GM23338 (cell line): ENCODE measurements around the gene PURA. TPM values are rescaled to one million over a fixed set of nuclear protein-coding genes. Genes with fewer than 3 reads are reported as not detected.
A peak's percentile ranks its signal among the peaks of the same experiment; 100 is the strongest.

ENCODE experiments used
- ATAC-seq: fragments of 200-7000 bp; cut with Tn5 transposase; 3 replicates; pipeline ENCODE4 v1.9.1; 2020
- DNase-seq: peaks from one replicate; pipeline ENCODE4 v3.0.0-alpha.2; 2015; ENCODE audit warnings: low spot score
- H2AFZ ChIP-seq: fragments of 200-600 bp; sonication (generic); 2 replicates; pipeline ENCODE4 v1.8.0; 2016; ENCODE audit warnings: antibody characterized with exemption, mild to moderate bottlenecking, moderate library complexity
- H3F3A ChIP-seq: fragments of 200-600 bp; sonication (generic); replicated peaks from 2 replicates; pipeline ENCODE4 v1.8.0; 2017; ENCODE audit warnings: antibody characterized with exemption, mixed run types, low read depth
- H3K27ac ChIP-seq: fragments of 200-600 bp; sonication (generic); 2 replicates; pipeline ENCODE4 v1.6.1; 2016; ENCODE audit warnings: low read depth
- H3K27me3 ChIP-seq: fragments of 200-600 bp; sonication (generic); 2 replicates; pipeline ENCODE4 v1.8.0; 2016; ENCODE audit warnings: mild to moderate bottlenecking, mixed run types, moderate library complexity; ENCODE audit not compliant: insufficient read depth
- H3K36me3 ChIP-seq: fragments of 200-600 bp; sonication (generic); 2 replicates; pipeline ENCODE4 v1.8.0; 2016; ENCODE audit warnings: mild to moderate bottlenecking; ENCODE audit not compliant: insufficient read depth
- H3K4me1 ChIP-seq: fragments of 200-600 bp; sonication (generic); 2 replicates; pipeline ENCODE4 v1.8.0; 2016; ENCODE audit warnings: mild to moderate bottlenecking, moderate library complexity; ENCODE audit not compliant: insufficient read depth
- H3K4me2 ChIP-seq: fragments of 200-600 bp; sonication (generic); 2 replicates; pipeline ENCODE4 v1.7.1; 2017; ENCODE audit warnings: mixed run types
- H3K4me3 ChIP-seq: fragments of 200-600 bp; sonication (generic); 2 replicates; pipeline ENCODE4 v1.6.1; 2016; ENCODE audit warnings: mixed run types
- H3K79me2 ChIP-seq: fragments of 200-600 bp; sonication (generic); replicated peaks from 2 replicates; pipeline ENCODE4 v1.8.0; 2017; ENCODE audit warnings: mild to moderate bottlenecking; ENCODE audit not compliant: insufficient read depth
- H3K9me2 ChIP-seq: fragments of 200-600 bp; sonication (generic); 2 replicates; pipeline ENCODE4 v1.8.0; 2017; ENCODE audit not compliant: insufficient read depth
- H4K20me1 ChIP-seq: fragments of 200-600 bp; sonication (generic); replicated peaks from 2 replicates; pipeline ENCODE4 v1.8.0; 2017; ENCODE audit warnings: mild to moderate bottlenecking; ENCODE audit not compliant: insufficient read depth
- H3K27ac Mint-ChIP-seq: 2 replicates; pipeline ENCODE4 v1.8.0; 2020; ENCODE audit warnings: inconsistent platforms, mild to moderate bottlenecking, moderate library complexity, mixed read lengths
- H3K27me3 Mint-ChIP-seq: 3 replicates; pipeline ENCODE4 v1.8.0; 2022; ENCODE audit warnings: low read depth, mild to moderate bottlenecking, moderate library complexity, mixed read lengths, inconsistent platforms; ENCODE audit not compliant: insufficient read depth, poor library complexity
- H3K36me3 Mint-ChIP-seq: 3 replicates; pipeline ENCODE4 v1.8.0; 2021; ENCODE audit warnings: low read depth, mild to moderate bottlenecking, inconsistent platforms, moderate library complexity, mixed read lengths
- H3K4me1 Mint-ChIP-seq: 3 replicates; pipeline ENCODE4 v1.8.0; 2020; ENCODE audit warnings: mild to moderate bottlenecking, inconsistent platforms, mixed read lengths
- H3K4me3 Mint-ChIP-seq: 3 replicates; pipeline ENCODE4 v1.8.0; 2021; ENCODE audit warnings: moderate library complexity, mild to moderate bottlenecking, inconsistent platforms, mixed read lengths
- H3K9me3 Mint-ChIP-seq: 3 replicates; pipeline ENCODE4 v1.8.0; 2020; ENCODE audit warnings: moderate library complexity, mild to moderate bottlenecking, inconsistent platforms, mixed read lengths
- CTCF ChIP-seq, 2 experiments: fragments of 200-600 bp in 1 of 2; sonication (generic) in 1 of 2; conservative IDR thresholded peaks; 2 replicates each; pipeline versions ENCODE4 v1.5.1 to v1.6.1; 2016 to 2017; ENCODE audit warnings: antibody characterized with exemption in 2 of 2, low read depth in 2 of 2, mild to moderate bottlenecking in 2 of 2, moderate library complexity in 1 of 2
- EZH2 ChIP-seq: fragments of 200-600 bp; sonication (generic); IDR thresholded peaks from one replicate; pipeline ENCODE4 v1.8.0; 2017; ENCODE audit warnings: antibody characterized with exemption, mild to moderate bottlenecking, low read depth; ENCODE audit not compliant: unreplicated experiment
- EZH2phosphoT487 ChIP-seq: fragments of 200-600 bp; sonication (generic); IDR thresholded peaks from one replicate; pipeline ENCODE4 v1.8.1; 2018; ENCODE audit warnings: antibody characterized with exemption; ENCODE audit not compliant: unreplicated experiment
- POLR2AphosphoS5 ChIP-seq: IDR thresholded peaks from 2 replicates; pipeline ENCODE4 v1.6.1; 2016; ENCODE audit warnings: antibody characterized with exemption, low read depth
- ZNF462 ChIP-seq: fragments of 250-450 bp; sonication (Bioruptor Pico); IDR thresholded peaks from 2 replicates; pipeline ENCODE4 v1.5.0; 2020; ENCODE audit warnings: mild to moderate bottlenecking, moderate library complexity
- polyA plus RNA-seq: library from polyadenylated mRNA; unstranded; fragments of >200 nt; fragmentation: Nextera tagmentation; extraction: Ambion mirVana; gene quantifications from 2 replicates; pipeline ENCODE4 v1.2.1, GENCODE V29; 2016
- total RNA-seq: library from RNA; depleted of rRNA; stranded (reverse); fragments of >200 nt; shearing (Covaris generic); gene quantifications from 2 replicates; pipeline ENCODE4 v1.2.3, GENCODE V29; 2014

Gene PURA
- total and polyA plus RNA-seq, 2 experiments from 2014 or later: 1.5 to 2.3 TPM

GRCh38 chr5:140073296-140073695 lies 40.6 kb upstream of the PURA start:
- peak; percentile 27 for DNase-seq
- no peak for ATAC-seq

More at GRCh38 chr5:140073296-140073695, 40.6 kb upstream of the PURA start:
- Mint-ChIP-seq H3K9me3 (no peaks in the 10 kb centered on the region), H3K27me3 (no peaks in the 10 kb centered on the region), H3K27ac (no peak overlapping the region), H3K4me3 (no peak overlapping the region), H3K36me3 (no peaks in the 10 kb centered on the region), H3K4me1 (no peaks in the 10 kb centered on the region)
- H3K4me1 ChIP-seq: no peaks in the 10 kb centered on the region
- TF ChIP-seq ZNF462 (no peak), POLR2AphosphoS5 (no peak), EZH2 (no peak), EZH2phosphoT487 (no peak), CTCF (conservative IDR thresholded peaks at IDR 0.05; ENCODE audit: low read depth in 2 of 2) (peak in 1 of 2 experiments; percentile 75; a peak in 3 of 4 replicates)
- no peak overlapping the region for H3K4me2 ChIP-seq
- no peaks in the 10 kb centered on the region for H3K36me3 ChIP-seq
- no peaks in the 10 kb centered on the region for H4K20me1 ChIP-seq
- no peaks in the 10 kb centered on the region for H3K79me2 ChIP-seq
- H3K27me3 ChIP-seq: no peaks in the 10 kb centered on the region; the same call in 1 of the 2 replicates
- no peaks in the 10 kb centered on the region for H3F3A ChIP-seq
- no peaks in the 10 kb centered on the region for H3K9me2 ChIP-seq
- no peak overlapping the region for H3K27ac ChIP-seq
- H3K4me3 ChIP-seq: no peak overlapping the region
- H2AFZ ChIP-seq: no peak overlapping the region
